ENCODE data around the gene BLID.

The BLID gene

GRCh38 chr11:122140500-122140899 lies 24.5 kb upstream of the BLID start:
- in situ Hi-C loops (cut with MboI; ENCODE audit: low sequenced_read_pairs) = no loop called here

- in situ Hi-C loops (cut with MboI; ENCODE audit: low sequenced_read_pairs) = no loop called here
These were observed 23.5 kb upstream of the BLID start for GRCh38 chr11:122139595-122139866.

- in situ Hi-C loops (cut with MboI; ENCODE audit: low sequenced_read_pairs) = no loop called here
These were observed 23.0 kb upstream of the BLID start for GRCh38 chr11:122138744-122139594.

GRCh38 chr11:122137078-122137793 lies 21.2 kb upstream of the BLID start:
- in situ Hi-C loops (cut with MboI; ENCODE audit: low sequenced_read_pairs) = no loop called here

- in situ Hi-C loops (cut with MboI; ENCODE audit: low sequenced_read_pairs) = no loop called here
These were observed 15.1 kb upstream of the BLID start for GRCh38 chr11:122131126-122131525.

GRCh38 chr11:122128146-122128545 lies 12.1 kb upstream of the BLID start:
- in situ Hi-C loops (cut with MboI; ENCODE audit: low sequenced_read_pairs) = no loop called here

GRCh38 chr11:122127020-122127419 lies 11.0 kb upstream of the BLID start:
- in situ Hi-C loops (cut with MboI; ENCODE audit: low sequenced_read_pairs) = no loop called here

- in situ Hi-C loops (cut with MboI; ENCODE audit: low sequenced_read_pairs) = no loop called here
These were observed 10.1 kb upstream of the BLID start for GRCh38 chr11:122126024-122126688.

GRCh38 chr11:122123263-122123929 lies 7.4 kb upstream of the BLID start:
- in situ Hi-C loops (cut with MboI; ENCODE audit: low sequenced_read_pairs) = no loop called here

- in situ Hi-C loops (cut with MboI; ENCODE audit: low sequenced_read_pairs) = no loop called here
These were observed 6.2 kb upstream of the BLID start for GRCh38 chr11:122122179-122122578.

GRCh38 chr11:122120096-122120495 lies 4.1 kb upstream of the BLID start:
- in situ Hi-C loops (cut with MboI; ENCODE audit: low sequenced_read_pairs) = no loop called here

GRCh38 chr11:122116591-122116990 lies 576 bp upstream of the BLID start:
- in situ Hi-C loops (cut with MboI; ENCODE audit: low sequenced_read_pairs) = no loop called here

GRCh38 chr11:122114976-122115375 lies 1.0 kb downstream of the BLID start:
- in situ Hi-C loops (cut with MboI; ENCODE audit: low sequenced_read_pairs) = no loop called here

GRCh38 chr11:122113836-122114825 lies 1.9 kb downstream of the BLID start:
- in situ Hi-C loops (cut with MboI; ENCODE audit: low sequenced_read_pairs) = no loop called here

- in situ Hi-C loops (cut with MboI; ENCODE audit: low sequenced_read_pairs) = no loop called here
These were observed 3.3 kb downstream of the BLID start for GRCh38 chr11:122112470-122113365.

- in situ Hi-C loops (cut with MboI; ENCODE audit: low sequenced_read_pairs) = no loop called here
These were observed 6.1 kb downstream of the BLID start for GRCh38 chr11:122109932-122110331.

- in situ Hi-C loops (cut with MboI; ENCODE audit: low sequenced_read_pairs) = no loop called here
These were observed 7.2 kb downstream of the BLID start for GRCh38 chr11:122108828-122109227.

- in situ Hi-C loops (cut with MboI; ENCODE audit: low sequenced_read_pairs) = no loop called here
These were observed 7.7 kb downstream of the BLID start for GRCh38 chr11:122108192-122108799.

GRCh38 chr11:122107566-122107965 lies 8.4 kb downstream of the BLID start:
- in situ Hi-C loops (cut with MboI; ENCODE audit: low sequenced_read_pairs) = no loop called here

Data from HL-60/S4 treated with phorbol 12-myristate 13-acetate at 8.2 ng/mL for 4 days and 3 days (cell line).